IPS DF 6.9 (cell line): ENCODE data around the gene CNTN5.

ENCODE experiments used
- DNase-seq: peaks from one replicate; pipeline ENCODE4 v3.0.0-alpha.2; 2013; ENCODE audit warnings: low read depth, low spot score
- H3K27ac ChIP-seq: one replicate; pipeline ENCODE4 v1.5.1; 2013; ENCODE audit warnings: low read length, control low read depth
- H3K27me3 ChIP-seq: 2 replicates; pipeline ENCODE4 v1.6.1; 2013; ENCODE audit warnings: mild to moderate bottlenecking, low read length; ENCODE audit not compliant: control insufficient read depth, insufficient read depth
- H3K36me3 ChIP-seq: 2 replicates; pipeline ENCODE4 v1.6.1; 2013; ENCODE audit warnings: low read length; ENCODE audit not compliant: control insufficient read depth, insufficient read depth
- H3K4me1 ChIP-seq: 2 replicates; pipeline ENCODE4 v1.6.1; 2013; ENCODE audit warnings: low read length; ENCODE audit not compliant: control insufficient read depth, insufficient read depth
- H3K4me3 ChIP-seq: 2 replicates; pipeline ENCODE4 v1.5.1; 2013; ENCODE audit warnings: mild to moderate bottlenecking, low read length
- H3K9me3 ChIP-seq: 2 replicates; pipeline ENCODE4 v1.6.1; 2013; ENCODE audit warnings: low read length, inconsistent platforms; ENCODE audit not compliant: control insufficient read depth, insufficient read depth
- WGBS: extraction: QIAGEN DNeasy Blood & Tissue Kit; methylation state at CpG from one replicate; pipeline ENCODE4 v1.1.7; 2013; ENCODE audit warnings: mixed read lengths, missing lambda C conversion rate; ENCODE audit not compliant: insufficient read length, insufficient coverage; 5-methylcytosine and 5-hydroxymethylcytosine counted together

Gene CNTN5

GRCh38 chr11:99640671-99641070 lies 619.9 kb downstream of the CNTN5 start:
- Histone ChIP-seq H3K36me3 (no peaks in the 10 kb centered on the region; the same call in 1 of the 2 replicates), H3K4me1 (no peaks in the 10 kb centered on the region), H3K27ac (no peak overlapping the region)

GRCh38 chr11:99645934-99646333 lies 625.2 kb downstream of the CNTN5 start:
- H3K27me3 ChIP-seq = no peaks in the 10 kb centered on the region
- no peak overlapping the region for H3K4me3 ChIP-seq
- WGBS = no CpG with 5 or more reads among the region's 2 CpGs
- no peaks in the 10 kb centered on the region for H3K4me1 ChIP-seq
- H3K9me3 ChIP-seq = no peaks in the 10 kb centered on the region
- DNase-seq = no peak
- H3K36me3 ChIP-seq = no peaks in the 10 kb centered on the region
- no peak overlapping the region for H3K27ac ChIP-seq

More at GRCh38 chr11:99640671-99641070, 619.9 kb downstream of the CNTN5 start:
- Histone ChIP-seq H3K27me3 (no peaks in the 10 kb centered on the region), H3K9me3 (no peaks in the 10 kb centered on the region), H3K4me3 (no peak overlapping the region)
- DNase-seq = no peak

GRCh38 chr11:99670067-99670676 lies 649.4 kb downstream of the CNTN5 start:
- WGBS = no CpG with 5 or more reads among the region's 2 CpGs
- H3K4me3 ChIP-seq = no peak overlapping the region
- H3K27ac ChIP-seq = no peak overlapping the region

GRCh38 chr11:99671808-99672409 lies 651.2 kb downstream of the CNTN5 start:
- no peaks in the 10 kb centered on the region for H3K9me3 ChIP-seq
- H3K36me3 ChIP-seq = no peaks in the 10 kb centered on the region
- WGBS = no CpG with 5 or more reads among the region's 8 CpGs
- H3K27ac ChIP-seq = no peak overlapping the region
- no peaks in the 10 kb centered on the region for H3K27me3 ChIP-seq
- no peak overlapping the region for H3K4me3 ChIP-seq
- no peaks in the 10 kb centered on the region for H3K4me1 ChIP-seq
- no peak for DNase-seq

More at GRCh38 chr11:99670067-99670676, 649.4 kb downstream of the CNTN5 start:
- Histone ChIP-seq H3K27me3 (no peaks in the 10 kb centered on the region), H3K36me3 (no peaks in the 10 kb centered on the region), H3K4me1 (no peaks in the 10 kb centered on the region), H3K9me3 (no peaks in the 10 kb centered on the region)
- DNase-seq = no peak

- H3K36me3 ChIP-seq = no peaks in the 10 kb centered on the region
- no CpG with 5 or more reads among the region's 4 CpGs for WGBS
- H3K27me3 ChIP-seq = no peaks in the 10 kb centered on the region
- no peak for DNase-seq
- no peaks in the 10 kb centered on the region for H3K4me1 ChIP-seq
- H3K9me3 ChIP-seq = no peaks in the 10 kb centered on the region
- H3K27ac ChIP-seq = no peak overlapping the region
- H3K4me3 ChIP-seq = no peak overlapping the region
These were observed 655.5 kb downstream of the CNTN5 start for GRCh38 chr11:99676292-99676691.

- H3K4me1 ChIP-seq = no peaks in the 10 kb centered on the region
- H3K27ac ChIP-seq = no peak overlapping the region
- no peak for DNase-seq
- H3K4me3 ChIP-seq = no peak overlapping the region
- H3K36me3 ChIP-seq = no peaks in the 10 kb centered on the region
- no peaks in the 10 kb centered on the region for H3K9me3 ChIP-seq
- 100% methylated on average over 1 of the region's 1 CpG for WGBS
- no peaks in the 10 kb centered on the region for H3K27me3 ChIP-seq
These were observed 661.4 kb downstream of the CNTN5 start for GRCh38 chr11:99682171-99682570.

- no peak for DNase-seq
- WGBS = no CpG with 5 or more reads among the region's 1 CpG
These were observed 661.9 kb downstream of the CNTN5 start for GRCh38 chr11:99682646-99683045.

GRCh38 chr11:99683933-99684332 lies 663.2 kb downstream of the CNTN5 start:
- H3K9me3 ChIP-seq = no peaks in the 10 kb centered on the region
- H3K4me3 ChIP-seq = no peak overlapping the region
- no CpG with 5 or more reads among the region's 3 CpGs for WGBS
- no peak overlapping the region for H3K27ac ChIP-seq
- no peaks in the 10 kb centered on the region for H3K36me3 ChIP-seq
- H3K4me1 ChIP-seq = no peaks in the 10 kb centered on the region
- DNase-seq = no peak
- no peaks in the 10 kb centered on the region for H3K27me3 ChIP-seq

More at GRCh38 chr11:99682646-99683045, 661.9 kb downstream of the CNTN5 start:
- H3K27ac ChIP-seq = no peak overlapping the region
- no peaks in the 10 kb centered on the region for H3K27me3 ChIP-seq
- H3K36me3 ChIP-seq = no peaks in the 10 kb centered on the region
- no peaks in the 10 kb centered on the region for H3K4me1 ChIP-seq
- no peak overlapping the region for H3K4me3 ChIP-seq
- no peaks in the 10 kb centered on the region for H3K9me3 ChIP-seq

- no peaks in the 10 kb centered on the region for H3K36me3 ChIP-seq
- no peak overlapping the region for H3K4me3 ChIP-seq
- no peak for DNase-seq
- H3K4me1 ChIP-seq = no peaks in the 10 kb centered on the region
- H3K27ac ChIP-seq = no peak overlapping the region
- no CpG with 5 or more reads among the region's 3 CpGs for WGBS
- no peaks in the 10 kb centered on the region for H3K27me3 ChIP-seq
- no peaks in the 10 kb centered on the region for H3K9me3 ChIP-seq
These were observed 666.1 kb downstream of the CNTN5 start for GRCh38 chr11:99686838-99687237.

GRCh38 chr11:99687320-99687719 lies 666.6 kb downstream of the CNTN5 start:
- Histone ChIP-seq H3K4me1 (no peaks in the 10 kb centered on the region), H3K4me3 (no peak overlapping the region), H3K27me3 (no peaks in the 10 kb centered on the region), H3K9me3 (no peaks in the 10 kb centered on the region), H3K27ac (no peak overlapping the region), H3K36me3 (no peaks in the 10 kb centered on the region)
- no peak for DNase-seq

- Histone ChIP-seq H3K27ac (no peak overlapping the region), H3K4me3 (no peak overlapping the region), H3K9me3 (no peaks in the 10 kb centered on the region), H3K4me1 (no peaks in the 10 kb centered on the region), H3K27me3 (no peaks in the 10 kb centered on the region), H3K36me3 (no peaks in the 10 kb centered on the region)
- no CpG with 5 or more reads among the region's 6 CpGs for WGBS
- DNase-seq = no peak
These were observed 673.3 kb downstream of the CNTN5 start for GRCh38 chr11:99693941-99694492.
